NCI-H2081 treated with DMSO at 0.1 percent for 48 hours (cell line): ENCODE measurements around the gene CMIP.
A peak's percentile ranks its signal among the peaks of the same experiment; 100 is the strongest.

Source experiments
- DNase-seq: peaks from one replicate; lab custom pipeline; 2025; lab: John Stamatoyannopoulos, UW

CMIP gene

GRCh38 chr16:81586977-81587625, 142.5 kb downstream of the CMIP start:
- no peak for DNase-seq

GRCh38 chr16:81587626-81588160, 143.1 kb downstream of the CMIP start:
- no peak for DNase-seq

GRCh38 chr16:81588326-81589081, 143.9 kb downstream of the CMIP start:
- DNase-seq = no peak

GRCh38 chr16:81589975-81590650, 145.5 kb downstream of the CMIP start:
- no peak for DNase-seq

GRCh38 chr16:81590714-81591544, 146.3 kb downstream of the CMIP start:
- DNase-seq = no peak

GRCh38 chr16:81591545-81591870, 146.9 kb downstream of the CMIP start:
- no peak for DNase-seq

GRCh38 chr16:81592353-81592866, 147.8 kb downstream of the CMIP start:
- DNase-seq = no peak

GRCh38 chr16:81593481-81593880, 148.9 kb downstream of the CMIP start:
- DNase-seq = no peak

GRCh38 chr16:81595629-81596292, 151.2 kb downstream of the CMIP start:
- DNase-seq = no peak

- no peak for DNase-seq
These were observed 152.6 kb downstream of the CMIP start for GRCh38 chr16:81597079-81597658.

- DNase-seq = no peak
These were observed 153.5 kb downstream of the CMIP start for GRCh38 chr16:81598083-81598482.

GRCh38 chr16:81599034-81599744, 154.6 kb downstream of the CMIP start:
- no peak for DNase-seq

GRCh38 chr16:81600275-81600674, 155.7 kb downstream of the CMIP start:
- no peak for DNase-seq

GRCh38 chr16:81601008-81601428, 156.4 kb downstream of the CMIP start:
- DNase-seq = no peak

GRCh38 chr16:81601601-81602255, 157.1 kb downstream of the CMIP start:
- peak; percentile 43 for DNase-seq

GRCh38 chr16:81602256-81602776, 157.7 kb downstream of the CMIP start:
- no peak for DNase-seq

GRCh38 chr16:81602792-81603191, 158.2 kb downstream of the CMIP start:
- DNase-seq = no peak

- DNase-seq = no peak
These were observed 160.4 kb downstream of the CMIP start for GRCh38 chr16:81604960-81605383.

- DNase-seq = no peak
These were observed 161.4 kb downstream of the CMIP start for GRCh38 chr16:81606039-81606438.
